ENCODE measurements around the gene EIF5. TPM values are rescaled to one million over a fixed set of nuclear protein-coding genes. Genes with fewer than 3 reads are reported as not detected.
A peak's percentile ranks its signal among the peaks of the same experiment; 100 is the strongest.

EIF5 gene
- total RNA-seq, 1 donor, result 197 TPM

- no peaks in the 10 kb centered on the region for H3K9me3 ChIP-seq (ENCODE audit: low read depth, low read length)
- no peaks in the 10 kb centered on the region for H3K36me3 ChIP-seq (ENCODE audit: insufficient read depth, low read length)
- H3K27ac ChIP-seq (ENCODE audit: low read depth, low read length), result no peak overlapping the region
- no peak overlapping the region for H2AFZ ChIP-seq (ENCODE audit: low read length)
- no peak for DNase-seq (ENCODE audit: insufficient read length, low spot score, missing footprints)
- no peak overlapping the region for H3K4me3 ChIP-seq (ENCODE audit: insufficient read depth, low read length)
- no peaks in the 10 kb centered on the region for H3K27me3 ChIP-seq (ENCODE audit: insufficient read depth, low read length)
- H3K4me2 ChIP-seq (ENCODE audit: insufficient read depth, low read length), result no peak overlapping the region
- peaks cover 10% of the 10 kb centered on the region for H3K4me1 ChIP-seq (ENCODE audit: insufficient read depth, low read length)
- no peaks in the 10 kb centered on the region for H3K79me2 ChIP-seq (ENCODE audit: insufficient read depth, low read length)
- TF ChIP-seq, protein P1, sequence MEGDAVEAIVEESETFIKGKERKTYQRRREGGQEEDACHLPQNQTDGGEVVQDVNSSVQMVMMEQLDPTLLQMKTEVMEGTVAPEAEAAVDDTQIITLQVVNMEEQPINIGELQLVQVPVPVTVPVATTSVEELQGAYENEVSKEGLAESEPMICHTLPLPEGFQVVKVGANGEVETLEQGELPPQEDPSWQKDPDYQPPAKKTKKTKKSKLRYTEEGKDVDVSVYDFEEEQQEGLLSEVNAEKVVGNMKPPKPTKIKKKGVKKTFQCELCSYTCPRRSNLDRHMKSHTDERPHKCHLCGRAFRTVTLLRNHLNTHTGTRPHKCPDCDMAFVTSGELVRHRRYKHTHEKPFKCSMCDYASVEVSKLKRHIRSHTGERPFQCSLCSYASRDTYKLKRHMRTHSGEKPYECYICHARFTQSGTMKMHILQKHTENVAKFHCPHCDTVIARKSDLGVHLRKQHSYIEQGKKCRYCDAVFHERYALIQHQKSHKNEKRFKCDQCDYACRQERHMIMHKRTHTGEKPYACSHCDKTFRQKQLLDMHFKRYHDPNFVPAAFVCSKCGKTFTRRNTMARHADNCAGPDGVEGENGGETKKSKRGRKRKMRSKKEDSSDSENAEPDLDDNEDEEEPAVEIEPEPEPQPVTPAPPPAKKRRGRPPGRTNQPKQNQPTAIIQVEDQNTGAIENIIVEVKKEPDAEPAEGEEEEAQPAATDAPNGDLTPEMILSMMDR (IDR thresholded peaks at IDR 0.05; ENCODE audit: extremely low read depth, low read depth, low read length), result no peak
- no peaks in the 10 kb centered on the region for H4K20me1 ChIP-seq (ENCODE audit: insufficient read depth, low read length)
These were observed 43.5 kb downstream of the EIF5 start for GRCh38 chr14:103377522-103378037.

DNA sequence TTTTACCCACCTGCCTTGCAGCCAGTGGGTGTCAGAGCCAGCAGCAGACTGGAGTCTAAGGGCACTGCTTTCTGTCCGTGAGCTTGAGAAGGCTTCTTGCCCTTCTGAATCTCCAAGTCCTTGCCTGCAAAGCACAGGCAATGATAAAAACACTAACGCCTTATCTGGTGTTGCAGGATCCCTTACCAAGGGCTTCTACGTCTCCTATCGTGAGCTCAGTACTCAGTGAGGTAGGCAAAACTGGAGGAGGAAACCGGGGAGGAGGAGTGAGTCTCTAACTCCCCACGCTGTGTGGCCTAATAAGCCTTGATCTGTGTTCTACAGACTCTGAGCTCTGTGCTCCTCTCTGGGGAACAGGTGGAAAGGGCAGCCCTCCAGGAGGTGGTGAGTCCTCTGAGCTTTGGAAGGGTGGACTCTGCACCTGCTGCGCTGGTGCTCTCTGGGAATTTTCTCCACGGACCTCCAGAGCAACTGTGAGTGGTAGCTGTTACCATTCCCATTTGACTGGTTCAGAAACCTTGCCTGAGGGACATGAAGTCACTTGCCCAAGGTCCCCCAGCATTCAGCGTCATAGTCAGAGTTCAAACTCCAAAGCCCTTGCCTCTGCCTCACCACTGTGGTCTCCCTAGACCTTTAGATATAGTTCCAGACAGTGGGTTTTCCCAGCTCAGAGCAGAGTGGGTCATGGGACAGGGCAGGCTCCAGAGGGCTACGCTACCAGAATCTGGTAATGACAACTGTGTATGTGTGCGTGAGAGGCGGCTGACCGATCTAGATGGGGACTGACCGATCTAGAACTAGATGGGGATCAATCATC, 44.2 kb downstream of the EIF5 start:
- Histone ChIP-seq H3K4me2 (ENCODE audit: insufficient read depth, low read length) (no peak overlapping the region), H4K20me1 (ENCODE audit: insufficient read depth, low read length) (no peaks in the 10 kb centered on the region), H3K27me3 (ENCODE audit: insufficient read depth, low read length) (no peaks in the 10 kb centered on the region), H3K27ac (ENCODE audit: low read depth, low read length) (no peak overlapping the region), H3K4me1 (ENCODE audit: insufficient read depth, low read length) (peaks cover 7% of the 10 kb centered on the region), H3K9me3 (ENCODE audit: low read depth, low read length) (no peaks in the 10 kb centered on the region), H3K36me3 (ENCODE audit: insufficient read depth, low read length) (no peaks in the 10 kb centered on the region), H2AFZ (ENCODE audit: low read length) (no peak overlapping the region), H3K4me3 (ENCODE audit: insufficient read depth, low read length) (no peak overlapping the region), H3K79me2 (ENCODE audit: insufficient read depth, low read length) (no peaks in the 10 kb centered on the region)
- no peak for DNase-seq (ENCODE audit: insufficient read length, low spot score, missing footprints)
- TF ChIP-seq, protein P1 (IDR thresholded peaks at IDR 0.05; ENCODE audit: extremely low read depth, low read depth, low read length), result no peak

DNA sequence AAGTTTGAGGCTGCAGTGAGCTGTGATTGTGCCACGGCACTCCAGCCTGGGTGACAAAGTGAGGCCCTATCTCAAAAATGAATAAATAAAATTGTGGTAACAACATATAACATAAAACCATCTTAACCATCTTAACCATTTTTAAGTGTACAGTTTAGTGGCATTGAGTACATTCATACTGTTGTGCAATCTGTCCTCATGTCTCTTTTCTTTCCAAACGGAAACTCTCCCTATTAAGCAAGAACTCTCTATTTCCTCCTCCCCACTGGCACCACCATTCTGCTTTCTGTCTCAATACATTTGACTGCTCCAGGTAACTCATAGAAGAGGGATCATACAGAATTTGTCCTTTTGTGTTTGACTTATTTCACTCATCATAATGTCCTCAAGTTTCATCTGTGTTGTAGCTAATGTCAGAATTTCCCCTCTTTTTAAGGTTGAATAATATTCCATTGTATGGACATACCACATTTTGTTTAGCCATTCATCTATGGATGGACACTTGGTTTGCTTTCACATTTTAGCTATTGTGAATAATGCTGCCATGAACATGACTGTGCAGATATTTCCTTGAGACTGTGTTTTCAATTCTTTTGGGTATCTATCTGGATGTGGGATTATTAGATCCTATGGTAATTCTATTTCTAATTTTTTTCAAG, 46.8 kb downstream of the EIF5 start:
- DNase-seq (ENCODE audit: insufficient read length, low spot score, missing footprints), result no peak
- peaks cover 2% of the 10 kb centered on the region for H4K20me1 ChIP-seq (ENCODE audit: insufficient read depth, low read length)
- no peak overlapping the region for H3K27ac ChIP-seq (ENCODE audit: low read depth, low read length)
- no peak overlapping the region for H3K4me3 ChIP-seq (ENCODE audit: insufficient read depth, low read length)
- H3K9me3 ChIP-seq (ENCODE audit: low read depth, low read length), result no peaks in the 10 kb centered on the region
- TF ChIP-seq, protein P1 (IDR thresholded peaks at IDR 0.05; ENCODE audit: extremely low read depth, low read depth, low read length), result no peak
- H3K4me2 ChIP-seq (ENCODE audit: insufficient read depth, low read length), result no peak overlapping the region
- H2AFZ ChIP-seq (ENCODE audit: low read length), result no peak overlapping the region
- H3K27me3 ChIP-seq (ENCODE audit: insufficient read depth, low read length), result no peaks in the 10 kb centered on the region
- no peaks in the 10 kb centered on the region for H3K36me3 ChIP-seq (ENCODE audit: insufficient read depth, low read length)
- H3K79me2 ChIP-seq (ENCODE audit: insufficient read depth, low read length), result peaks cover 5% of the 10 kb centered on the region
- H3K4me1 ChIP-seq (ENCODE audit: insufficient read depth, low read length), result peaks cover 11% of the 10 kb centered on the region

DNA sequence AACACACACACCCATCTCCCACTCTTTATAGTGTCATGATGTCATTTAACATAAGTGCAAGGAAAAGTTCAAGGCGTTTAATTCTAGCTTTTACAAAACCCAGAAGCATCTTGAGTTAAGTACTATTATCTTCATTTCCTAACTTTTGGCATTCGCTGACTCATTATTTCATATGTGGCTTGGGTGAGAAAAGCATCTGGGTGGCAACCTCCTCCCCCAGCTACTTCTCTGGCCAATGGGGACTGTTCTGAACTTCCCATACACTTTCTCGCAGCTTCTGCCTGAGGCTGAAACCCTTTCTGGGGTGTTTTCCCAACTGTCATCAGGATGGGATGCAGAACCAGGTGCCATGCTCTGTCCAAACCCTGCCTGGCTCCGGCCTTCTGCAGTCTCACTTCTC, 48.3 kb downstream of the EIF5 start:
- DNase-seq (ENCODE audit: insufficient read length, low spot score, missing footprints), result peak; percentile 87
- Histone ChIP-seq H3K79me2 (ENCODE audit: insufficient read depth, low read length) (peaks cover 20% of the 10 kb centered on the region), H2AFZ (ENCODE audit: low read length) (peak overlapping the region; percentile 82), H3K4me1 (ENCODE audit: insufficient read depth, low read length) (peaks cover 12% of the 10 kb centered on the region), H3K36me3 (ENCODE audit: insufficient read depth, low read length) (no peaks in the 10 kb centered on the region), H3K9me3 (ENCODE audit: low read depth, low read length) (no peaks in the 10 kb centered on the region), H3K4me2 (ENCODE audit: insufficient read depth, low read length) (peak overlapping the region; percentile 43), H4K20me1 (ENCODE audit: insufficient read depth, low read length) (peaks cover 17% of the 10 kb centered on the region), H3K27me3 (ENCODE audit: insufficient read depth, low read length) (no peaks in the 10 kb centered on the region), H3K27ac (ENCODE audit: low read depth, low read length) (no peak overlapping the region), H3K4me3 (ENCODE audit: insufficient read depth, low read length) (no peak overlapping the region)
- TF ChIP-seq, protein P1 (IDR thresholded peaks at IDR 0.05; ENCODE audit: extremely low read depth, low read depth, low read length), result no peak

All from osteoblast (primary cell).